Stomach (tissue), 9 donors: Measurements from ENCODE around the gene SMIM15. TPM values are rescaled to one million over a fixed set of nuclear protein-coding genes. Genes with fewer than 3 reads are reported as not detected.
"Not testable (repeated sequence)": the region's sequence is repeated elsewhere in the genome, so short reads cannot be mapped to it uniquely, and the experiment has no call there.

Experiments used
- DNase-seq, 2 donors: peaks; one replicate each; pipeline versions ENCODE4 v3.0.0 to v3.0.0-alpha.2; 2013 to 2019
- H3K27ac ChIP-seq, 5 donors: fragments of 200-600 bp in 4 of 5; sonication (generic) in 4 of 5; one replicate each; pipeline ENCODE4 v1.5.1; 2013 to 2019; ENCODE audit warnings: mild to moderate bottlenecking in 1 of 5, moderate library complexity in 1 of 5
- H3K27me3 ChIP-seq, 3 donors: fragments of 200-600 bp; sonication (generic); one replicate each; pipeline ENCODE4 v1.5.1; 2017 to 2019; ENCODE audit warnings: mixed run types in 1 of 3
- H3K36me3 ChIP-seq, 4 donors: fragments of 200-600 bp; sonication (generic); 1 replicate in 3 of 4; 2 replicates in 1 of 4; pipeline ENCODE4 v1.5.1; 2016 to 2019
- H3K4me1 ChIP-seq, 4 donors: fragments of 200-600 bp; sonication (generic); one replicate each; pipeline ENCODE4 v1.5.1; 2016 to 2019
- H3K4me3 ChIP-seq, 4 donors: fragments of 200-600 bp; sonication (generic) in 3 of 4; one replicate each; pipeline ENCODE4 v1.5.1; 2016 to 2019; ENCODE audit warnings: mild to moderate bottlenecking in 1 of 4
- H3K9me3 ChIP-seq, 4 donors: fragments of 200-600 bp; sonication (generic); one replicate each; pipeline ENCODE4 v1.5.1; 2016 to 2019
- EP300 ChIP-seq: sonication (generic); formaldehyde crosslinking; IDR thresholded peaks from one replicate; pipeline ENCODE4 v1.6.1; 2017; ENCODE audit warnings: antibody characterized with exemption
- POLR2A ChIP-seq, 4 donors: fragments of 450-650 bp; IDR thresholded peaks; one replicate each; pipeline ENCODE4 v1.6.1; 2016; ENCODE audit warnings: antibody characterized with exemption in 4 of 4, control low read depth in 2 of 4, mild to moderate bottlenecking in 1 of 4, moderate library complexity in 1 of 4
- POLR2AphosphoS5 ChIP-seq, 3 donors: sonication (generic); formaldehyde crosslinking; IDR thresholded peaks; one replicate each; pipeline ENCODE4 v1.6.1; 2016; ENCODE audit warnings: antibody characterized with exemption in 3 of 3
- WGBS, 5 donors: extraction: QIAGEN DNeasy Blood & Tissue Kit in 3 of 5; methylation state at CpG; one replicate each; pipeline versions ENCODE4 v1.1.5 to v1.1.7; 2013 to 2018; 5-methylcytosine and 5-hydroxymethylcytosine counted together
- intact Hi-C: fragments of 100-400 bp; cut with DNase I; formaldehyde crosslinking; loops from one replicate; pipeline ENCODE4 v1.15.1; 2023; ENCODE audit warnings: low total_unique reads
- polyA plus RNA-seq, 3 donors: library from polyadenylated mRNA; stranded (reverse); fragments of 200-250 nt; gene quantifications; one replicate each; pipeline ENCODE4 v1.2.3, GENCODE V29; 2013
- total RNA-seq, 5 donors: library from RNA; depleted of rRNA; stranded (reverse); fragments of >200 nt; gene quantifications; one replicate each; pipeline versions ENCODE4 v1.1.0 to v1.2.3, GENCODE V29; 2014 to 2016
- TF ChIP-seq, protein P1 (sequence below), 7 experiments: fragments of 450-650 bp in 4 of 7; fragments of 200-600 bp in 3 of 7; sonication (generic) in 3 of 7; IDR thresholded peaks; one replicate each; pipeline ENCODE4 v1.5.1; 2016 to 2019; ENCODE audit warnings: antibody characterized with exemption in 7 of 7, control low read depth in 2 of 7, mild to moderate bottlenecking in 1 of 7
- donor health status: healthy with polysubstance abuse.
- donor health status: Bipolar disorder and iron deficiency.
- donor health status: healthy.

The SMIM15 gene
- total and polyA plus RNA-seq, 8 donors: 21.6 to 60.8 (median 29.9) TPM

DNA sequence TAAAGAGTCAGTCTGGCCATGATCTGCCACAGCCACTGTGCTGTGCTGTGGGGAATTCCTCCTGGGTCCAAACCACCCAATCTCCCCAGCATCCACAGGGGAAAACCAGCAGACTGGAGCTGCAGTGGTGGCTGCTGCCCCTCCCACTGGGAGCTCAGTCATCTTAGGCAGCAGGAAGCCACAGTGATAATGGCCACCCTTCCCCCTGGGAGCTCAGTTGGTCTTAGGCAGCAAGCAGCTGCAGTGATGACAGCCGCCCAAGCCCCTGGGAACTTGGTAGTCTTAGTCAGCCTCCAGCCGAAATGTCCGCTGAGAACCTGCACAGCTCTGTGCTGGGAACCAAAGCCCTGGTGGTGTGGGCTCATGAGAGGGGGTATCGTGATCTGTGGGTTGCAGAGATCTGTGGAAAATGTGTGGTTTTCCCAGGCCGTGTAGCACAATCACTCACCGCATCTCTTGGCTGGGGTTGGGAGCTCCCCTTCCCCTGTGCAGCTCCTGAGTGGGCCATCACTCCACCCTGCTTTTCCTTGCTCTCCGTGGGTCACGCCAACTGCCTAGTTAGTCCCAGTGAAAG lies 38.4 kb upstream of the SMIM15 start:
- TF ChIP-seq POLR2A (IDR thresholded peaks at IDR 0.05): no peak
- no peak for TF ChIP-seq EP300
- no peak for DNase-seq
- Histone ChIP-seq H3K4me3 (no peak overlapping the region), H3K9me3 (peaks cover 0 to 18% (median 4%) of the 10 kb centered on the region in 4 donors), H3K36me3 (no peaks in the 10 kb centered on the region), H3K27ac (no peak overlapping the region), H3K27me3 (no peaks in the 10 kb centered on the region), H3K4me1 (no peaks in the 10 kb centered on the region)
- WGBS, 5 donors: 90 to 96% (median 95%) methylated on average over 8 of the region's 8 CpGs
- intact Hi-C loops: no loop called here

DNA sequence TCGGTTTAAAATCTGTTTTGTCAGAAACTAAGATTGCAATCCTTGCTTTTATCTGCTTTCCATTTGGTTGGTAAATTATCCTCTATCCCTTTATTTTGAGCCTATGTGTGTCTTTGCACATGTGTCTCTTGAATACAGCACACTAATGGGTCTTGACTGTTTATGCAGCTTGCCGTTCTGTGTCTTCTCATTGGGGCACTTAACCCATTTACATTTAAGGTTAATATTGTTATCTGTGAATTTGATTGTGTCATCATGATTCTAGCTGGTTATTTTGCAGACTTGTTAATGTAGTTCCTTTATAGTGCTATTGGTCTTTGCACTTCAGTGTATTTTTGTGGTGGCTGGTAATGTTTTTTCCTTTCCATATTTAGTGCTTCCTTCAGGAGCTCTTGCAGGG lies 36.3 kb upstream of the SMIM15 start:
- H3K27ac ChIP-seq: no peak overlapping the region
- DNase-seq: no peak
- TF ChIP-seq, protein P1, sequence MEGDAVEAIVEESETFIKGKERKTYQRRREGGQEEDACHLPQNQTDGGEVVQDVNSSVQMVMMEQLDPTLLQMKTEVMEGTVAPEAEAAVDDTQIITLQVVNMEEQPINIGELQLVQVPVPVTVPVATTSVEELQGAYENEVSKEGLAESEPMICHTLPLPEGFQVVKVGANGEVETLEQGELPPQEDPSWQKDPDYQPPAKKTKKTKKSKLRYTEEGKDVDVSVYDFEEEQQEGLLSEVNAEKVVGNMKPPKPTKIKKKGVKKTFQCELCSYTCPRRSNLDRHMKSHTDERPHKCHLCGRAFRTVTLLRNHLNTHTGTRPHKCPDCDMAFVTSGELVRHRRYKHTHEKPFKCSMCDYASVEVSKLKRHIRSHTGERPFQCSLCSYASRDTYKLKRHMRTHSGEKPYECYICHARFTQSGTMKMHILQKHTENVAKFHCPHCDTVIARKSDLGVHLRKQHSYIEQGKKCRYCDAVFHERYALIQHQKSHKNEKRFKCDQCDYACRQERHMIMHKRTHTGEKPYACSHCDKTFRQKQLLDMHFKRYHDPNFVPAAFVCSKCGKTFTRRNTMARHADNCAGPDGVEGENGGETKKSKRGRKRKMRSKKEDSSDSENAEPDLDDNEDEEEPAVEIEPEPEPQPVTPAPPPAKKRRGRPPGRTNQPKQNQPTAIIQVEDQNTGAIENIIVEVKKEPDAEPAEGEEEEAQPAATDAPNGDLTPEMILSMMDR (IDR thresholded peaks at IDR 0.05): no peak
- TF ChIP-seq POLR2AphosphoS5 (IDR thresholded peaks at IDR 0.05): no peak
- H3K4me3 ChIP-seq: no peak overlapping the region
- H3K27me3 ChIP-seq: no peaks in the 10 kb centered on the region
- H3K4me1 ChIP-seq: no peaks in the 10 kb centered on the region
- H3K9me3 ChIP-seq: peaks cover 0 to 8% (median 4%) of the 10 kb centered on the region in 4 donors
- no peaks in the 10 kb centered on the region for H3K36me3 ChIP-seq
- 90 to 95% (median 93%) methylated on average over 2 of the region's 2 CpGs for WGBS, 5 donors
- intact Hi-C loops: no loop called here

DNA sequence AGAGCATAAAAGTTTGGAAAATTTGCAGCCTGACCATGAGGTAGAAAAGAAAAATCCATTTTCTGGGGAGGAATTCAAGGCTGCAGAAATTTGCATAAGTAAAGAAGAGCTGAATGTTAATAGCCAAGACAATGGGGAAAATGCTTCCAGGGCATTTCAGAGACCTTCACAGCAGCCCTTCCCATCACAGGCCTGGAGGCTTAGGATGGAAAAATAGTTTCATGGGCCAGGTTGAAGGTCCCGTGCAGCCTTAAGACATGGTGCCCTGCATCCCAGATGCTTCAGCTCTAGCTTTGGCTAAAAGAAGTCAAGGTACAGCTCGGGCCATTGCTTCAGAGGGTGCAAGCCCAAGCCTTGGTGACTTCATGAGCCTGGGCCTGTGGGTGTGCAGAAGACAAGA lies 25.6 kb upstream of the SMIM15 start:
- H3K9me3 ChIP-seq, DNase-seq, H3K27ac ChIP-seq, H3K36me3 ChIP-seq, H3K4me3 ChIP-seq, intact Hi-C loops, H3K27me3 ChIP-seq, H3K4me1 ChIP-seq: not testable (repeated sequence)
- WGBS, 5 donors: 83 to 97% (median 96%) methylated on average over 2 of the region's 2 CpGs

DNA sequence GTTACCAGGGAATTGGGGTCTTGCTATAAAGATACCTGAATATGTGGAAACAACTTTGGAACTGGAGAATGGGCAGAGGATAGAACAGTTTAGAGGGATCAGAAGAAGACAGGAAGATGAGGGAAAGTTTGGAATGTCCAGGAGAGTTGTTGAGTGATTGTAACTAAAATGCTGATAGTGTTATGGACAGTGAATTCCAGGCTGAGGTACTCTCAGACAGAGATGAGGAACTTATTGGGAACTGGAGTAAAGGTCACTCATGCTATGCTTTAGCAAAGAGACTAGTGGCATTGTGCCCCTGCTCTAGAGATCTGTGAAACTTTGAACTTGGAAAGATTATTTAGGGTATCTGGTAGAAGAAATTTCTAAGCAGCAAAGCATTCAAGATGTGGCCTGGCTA lies 25.1 kb upstream of the SMIM15 start:
- H3K4me1 ChIP-seq, intact Hi-C loops, H3K4me3 ChIP-seq, H3K27me3 ChIP-seq, H3K27ac ChIP-seq, H3K9me3 ChIP-seq, H3K36me3 ChIP-seq, DNase-seq: not testable (repeated sequence)

DNA sequence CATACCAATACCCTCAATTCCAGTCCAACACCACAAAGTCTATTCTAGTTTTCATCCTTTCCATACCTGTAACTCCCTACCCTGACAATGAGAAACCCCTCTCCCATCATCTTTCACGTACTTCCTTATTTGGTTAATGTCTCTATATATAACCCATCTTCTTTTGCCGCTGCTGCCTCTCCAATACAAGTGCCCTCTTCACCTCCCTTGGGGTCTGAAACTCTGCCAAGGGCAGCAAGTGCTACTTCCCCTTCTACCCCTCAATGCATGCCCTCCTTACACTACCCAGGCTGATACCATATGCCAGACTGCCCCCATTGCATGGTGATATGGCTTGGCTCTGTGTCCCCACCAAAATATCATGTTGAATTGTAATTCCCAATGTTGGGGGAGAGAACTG lies 24.4 kb upstream of the SMIM15 start:
- intact Hi-C loops: no loop called here
- Histone ChIP-seq H3K36me3 (no peaks in the 10 kb centered on the region), H3K27me3 (no peaks in the 10 kb centered on the region), H3K27ac (no peak overlapping the region), H3K4me1 (peaks cover 0 to 11% (median 0%) of the 10 kb centered on the region in 4 donors), H3K4me3 (no peak overlapping the region), H3K9me3 (no peaks in the 10 kb centered on the region)
- 76 to 88% (median 81%) methylated on average over 2 of the region's 2 CpGs for WGBS, 5 donors
- no peak for DNase-seq
- TF ChIP-seq EP300: no peak
- TF ChIP-seq POLR2A (IDR thresholded peaks at IDR 0.05): no peak
- TF ChIP-seq, protein P1 (IDR thresholded peaks at IDR 0.05): no peak
- TF ChIP-seq POLR2AphosphoS5 (IDR thresholded peaks at IDR 0.05): no peak

DNA sequence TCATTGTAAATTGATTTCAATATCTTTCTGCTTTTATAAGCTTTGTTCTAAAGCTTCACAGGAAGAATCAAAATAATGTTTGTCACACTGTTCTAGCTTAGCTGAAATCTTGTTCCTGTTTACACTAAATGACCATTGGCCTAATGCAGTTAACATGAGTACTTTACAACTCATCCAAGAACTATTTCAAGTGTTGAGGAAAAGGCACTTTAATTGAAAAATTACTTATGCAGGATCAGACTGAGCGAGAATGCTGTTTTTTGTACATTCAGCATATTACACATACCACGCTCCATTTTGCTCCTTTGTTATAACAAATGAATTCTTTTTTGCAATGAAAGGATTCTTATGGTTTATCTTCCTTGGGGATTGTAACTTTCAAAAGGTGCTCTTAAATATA lies 22.4 kb upstream of the SMIM15 start:
- Histone ChIP-seq H3K27me3 (no peaks in the 10 kb centered on the region), H3K36me3 (no peaks in the 10 kb centered on the region), H3K4me3 (no peak overlapping the region), H3K4me1 (peaks cover 0 to 14% (median 0%) of the 10 kb centered on the region in 4 donors), H3K9me3 (no peaks in the 10 kb centered on the region), H3K27ac (no peak overlapping the region)
- no peak for DNase-seq
- TF ChIP-seq POLR2A (IDR thresholded peaks at IDR 0.05) (no peak), POLR2AphosphoS5 (IDR thresholded peaks at IDR 0.05) (no peak), EP300 (no peak)
- TF ChIP-seq, protein P1 (IDR thresholded peaks at IDR 0.05): no peak
- 71 to 85% (median 82%) methylated on average over 2 of the region's 2 CpGs for WGBS, 5 donors
- intact Hi-C loops: no loop called here
